Measurements from ENCODE around the gene NEUROG3.

The NEUROG3 gene

GRCh38 chr10:69576334-69577011, 3.3 kb upstream of the NEUROG3 start:
- H3K27me3 ChIP-seq (replicated peaks; ENCODE audit: control insufficient read depth, insufficient read depth, low read length): peaks cover 7% of the 10 kb centered on the region
- no peak for DNase-seq (ENCODE audit: extremely low read depth, insufficient read length)
- H3K4me3 ChIP-seq (replicated peaks; ENCODE audit: low read depth, low read length): no peak overlapping the region
- H3K36me3 ChIP-seq (ENCODE audit: control insufficient read depth, insufficient read depth, low read length): no peaks in the 10 kb centered on the region
- no peak for TF ChIP-seq CTCF (IDR thresholded peaks at IDR 0.05; ENCODE audit: insufficient read depth, low read length, poor library complexity, severe bottlenecking)

DNA sequence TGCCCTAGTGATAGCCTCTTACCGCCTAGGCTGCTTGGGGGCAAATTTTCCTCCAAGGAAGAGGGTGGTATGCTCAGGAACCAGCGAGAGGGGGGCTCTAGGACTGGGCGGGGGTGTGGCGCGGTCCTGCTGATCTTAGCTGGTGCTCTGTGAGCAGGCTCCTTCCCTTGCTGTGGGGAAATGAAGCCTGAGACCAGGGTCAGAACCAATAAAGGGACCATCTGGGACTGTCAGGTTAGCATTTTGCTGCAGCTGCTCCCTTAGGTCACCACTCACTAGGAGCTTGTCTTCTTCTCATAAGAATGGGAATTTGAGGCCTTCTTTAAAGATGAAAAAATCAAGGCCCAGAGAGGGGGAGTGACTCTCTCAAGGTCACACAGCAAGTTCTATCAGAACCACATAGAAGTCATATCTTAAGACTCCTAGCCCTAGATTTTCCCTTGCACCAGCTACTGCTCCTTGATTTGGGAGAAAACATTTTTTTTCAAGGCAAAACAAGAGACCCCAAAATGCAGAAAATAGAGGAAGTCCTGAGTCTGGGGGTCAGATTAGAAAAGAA, 2.0 kb upstream of the NEUROG3 start:
- DNase-seq (ENCODE audit: extremely low read depth, insufficient read length): no peak
- no peak for TF ChIP-seq CTCF (IDR thresholded peaks at IDR 0.05; ENCODE audit: insufficient read depth, low read length, poor library complexity, severe bottlenecking)
- peaks cover 10% of the 10 kb centered on the region for H3K27me3 ChIP-seq (replicated peaks; ENCODE audit: control insufficient read depth, insufficient read depth, low read length)
- no peaks in the 10 kb centered on the region for H3K36me3 ChIP-seq (ENCODE audit: control insufficient read depth, insufficient read depth, low read length)
- no peak overlapping the region for H3K4me3 ChIP-seq (replicated peaks; ENCODE audit: low read depth, low read length)

DNA sequence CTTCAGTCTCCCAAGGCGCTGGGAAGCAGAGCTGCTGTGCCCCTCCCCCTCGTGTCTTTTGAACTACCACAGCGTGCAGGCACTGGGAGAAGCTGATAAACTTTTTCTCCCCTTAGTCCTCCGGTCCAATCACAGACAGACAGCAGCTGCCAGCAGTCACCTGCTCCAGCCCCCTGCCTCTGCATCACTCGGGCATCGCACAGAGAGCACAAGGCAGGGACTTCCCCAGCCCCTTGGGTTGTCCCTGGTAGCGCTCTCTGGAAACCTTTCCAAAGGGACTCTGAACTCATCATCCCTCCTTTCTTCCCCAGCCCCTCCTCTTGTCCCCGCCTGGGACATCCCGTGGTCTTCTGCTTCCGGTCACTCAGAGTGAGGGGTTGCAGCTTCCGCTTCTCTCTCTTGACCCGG, 1.4 kb upstream of the NEUROG3 start:
- Histone ChIP-seq H3K4me3 (replicated peaks; ENCODE audit: low read depth, low read length) (no peak overlapping the region), H3K36me3 (ENCODE audit: control insufficient read depth, insufficient read depth, low read length) (no peaks in the 10 kb centered on the region), H3K27me3 (replicated peaks; ENCODE audit: control insufficient read depth, insufficient read depth, low read length) (peaks cover 10% of the 10 kb centered on the region)
- DNase-seq (ENCODE audit: extremely low read depth, insufficient read length): no peak
- no peak for TF ChIP-seq CTCF (IDR thresholded peaks at IDR 0.05; ENCODE audit: insufficient read depth, low read length, poor library complexity, severe bottlenecking)

DNA sequence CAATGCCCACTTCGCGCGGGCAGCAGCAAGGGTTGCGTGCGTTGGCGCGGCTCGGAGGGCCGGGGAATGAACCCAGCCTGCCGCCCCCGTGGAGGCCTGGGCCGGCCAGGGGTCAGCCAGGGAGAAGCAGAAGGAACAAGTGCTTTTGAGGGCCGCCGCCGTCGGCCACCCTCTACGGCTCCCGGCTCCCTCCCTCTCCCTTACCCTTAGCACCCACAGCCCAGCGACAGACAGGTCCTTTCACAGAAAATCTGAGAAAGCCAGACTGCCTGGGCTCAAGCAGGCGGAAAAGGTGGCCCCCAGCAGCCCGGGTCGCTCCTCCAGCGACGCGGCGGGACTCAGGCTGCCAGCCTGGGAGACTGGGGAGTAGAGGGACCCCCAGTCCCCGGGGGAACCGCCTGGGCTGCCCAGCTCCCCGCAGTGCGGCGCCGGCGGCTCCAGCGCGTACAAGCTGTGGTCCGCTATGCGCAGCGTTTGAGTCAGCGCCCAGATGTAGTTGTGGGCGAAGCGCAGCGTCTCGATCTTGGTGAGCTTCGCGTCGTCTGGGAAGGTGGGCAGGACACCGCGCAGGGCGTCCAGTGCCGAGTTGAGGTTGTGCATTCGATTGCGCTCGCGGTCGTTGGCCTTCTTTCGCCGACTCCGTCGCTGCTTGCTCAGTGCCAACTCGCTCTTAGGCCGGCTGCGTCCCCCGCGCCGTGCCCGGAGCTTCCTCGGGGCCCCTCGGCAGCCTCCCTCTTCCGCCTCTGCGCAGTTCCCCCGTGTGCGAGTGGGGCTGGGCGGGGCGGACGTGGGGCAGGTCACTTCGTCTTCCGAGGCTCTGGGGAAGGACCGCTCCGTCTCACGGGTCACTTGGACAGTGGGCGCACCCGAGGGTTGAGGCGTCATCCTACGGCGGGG, 815 bp downstream of the NEUROG3 start:
- peaks cover 10% of the 10 kb centered on the region for H3K27me3 ChIP-seq (replicated peaks; ENCODE audit: control insufficient read depth, insufficient read depth, low read length)
- no peaks in the 10 kb centered on the region for H3K36me3 ChIP-seq (ENCODE audit: control insufficient read depth, insufficient read depth, low read length)
- H3K4me3 ChIP-seq (replicated peaks; ENCODE audit: low read depth, low read length): no peak overlapping the region; the same call in 1 of the 2 replicates
- no peak for DNase-seq (ENCODE audit: extremely low read depth, insufficient read length)
- TF ChIP-seq CTCF (IDR thresholded peaks at IDR 0.05; ENCODE audit: insufficient read depth, low read length, poor library complexity, severe bottlenecking): no peak

DNA sequence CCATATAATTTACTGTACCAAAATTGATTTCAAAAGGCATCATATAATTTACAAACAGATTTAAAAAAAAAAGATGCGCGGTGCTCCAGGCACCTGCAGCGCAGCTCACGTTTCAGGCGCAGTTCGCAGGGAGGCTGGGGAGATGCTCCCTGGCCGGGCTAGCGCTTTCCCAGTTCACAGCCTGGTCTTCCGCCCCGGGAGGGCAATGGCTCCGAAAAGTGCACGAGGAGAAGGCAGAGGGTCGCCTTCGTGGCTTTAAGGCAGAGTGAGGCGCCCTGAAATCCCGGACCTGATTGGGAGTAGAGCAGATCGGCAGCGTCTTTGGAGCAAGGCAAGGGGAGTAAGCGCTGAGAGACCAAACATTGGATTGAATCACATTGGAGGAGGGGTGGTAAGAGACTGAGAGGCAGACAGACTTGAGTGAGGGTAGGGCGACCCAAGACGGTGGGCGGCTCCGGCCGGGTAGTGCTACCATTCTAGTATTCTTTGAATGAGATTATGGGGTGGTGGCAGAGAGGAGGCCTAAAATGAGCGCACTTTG, 1.5 kb downstream of the NEUROG3 start:
- no peak for DNase-seq (ENCODE audit: extremely low read depth, insufficient read length)
- H3K36me3 ChIP-seq (ENCODE audit: control insufficient read depth, insufficient read depth, low read length): no peaks in the 10 kb centered on the region
- no peak overlapping the region for H3K4me3 ChIP-seq (replicated peaks; ENCODE audit: low read depth, low read length)
- peaks cover 10% of the 10 kb centered on the region for H3K27me3 ChIP-seq (replicated peaks; ENCODE audit: control insufficient read depth, insufficient read depth, low read length)
- no peak for TF ChIP-seq CTCF (IDR thresholded peaks at IDR 0.05; ENCODE audit: insufficient read depth, low read length, poor library complexity, severe bottlenecking)

All from GM06990 (cell line).